ENCODE measurements around the gene HPS3. TPM values are rescaled to one million over a fixed set of nuclear protein-coding genes. Genes with fewer than 3 reads are reported as not detected.

HPS3 gene
- total RNA-seq, 1 experiment from 2014 or later = 39.3 TPM

DNA sequence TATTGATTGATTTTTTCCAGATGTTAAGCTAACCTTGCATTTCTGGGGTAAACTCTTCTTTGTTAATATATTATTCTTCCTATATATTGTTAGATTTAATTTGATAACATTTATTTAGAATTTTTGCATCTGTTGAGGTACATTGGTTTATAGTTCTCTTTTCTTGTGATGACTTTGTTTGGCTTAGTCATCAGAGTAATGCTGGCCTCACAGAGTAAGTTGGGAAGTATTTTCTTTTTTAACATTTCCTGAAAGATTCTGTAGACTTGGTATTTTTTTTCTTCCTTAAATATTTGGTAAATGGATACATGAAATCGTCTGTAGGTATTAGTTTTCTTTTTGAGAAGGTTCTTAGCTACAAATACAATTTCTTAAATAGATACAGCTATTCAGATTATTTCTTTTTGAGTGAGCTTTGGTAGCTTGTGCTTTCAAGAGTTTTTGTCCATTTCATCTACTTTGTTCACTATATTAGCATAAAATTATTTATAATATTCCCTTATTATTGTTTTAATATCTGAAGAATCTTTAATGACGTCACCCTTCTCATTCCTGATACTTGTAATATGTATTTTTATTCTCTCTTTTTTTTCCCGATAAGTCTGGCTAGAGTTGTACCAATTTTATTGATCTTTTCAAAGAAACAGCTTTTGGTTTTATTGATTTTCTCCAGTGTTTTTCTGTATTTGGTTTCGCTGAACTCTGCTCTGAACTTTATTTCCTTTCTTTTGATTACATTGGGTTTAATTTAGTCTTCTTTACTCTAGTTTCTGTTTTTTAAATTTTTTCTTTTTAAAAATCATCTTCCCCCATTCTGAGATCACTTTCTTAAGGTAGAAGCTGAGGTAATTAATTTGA lies 6.5 kb upstream of the HPS3 start:
- DNase-seq (ENCODE audit: low spot score) = no peak

DNA sequence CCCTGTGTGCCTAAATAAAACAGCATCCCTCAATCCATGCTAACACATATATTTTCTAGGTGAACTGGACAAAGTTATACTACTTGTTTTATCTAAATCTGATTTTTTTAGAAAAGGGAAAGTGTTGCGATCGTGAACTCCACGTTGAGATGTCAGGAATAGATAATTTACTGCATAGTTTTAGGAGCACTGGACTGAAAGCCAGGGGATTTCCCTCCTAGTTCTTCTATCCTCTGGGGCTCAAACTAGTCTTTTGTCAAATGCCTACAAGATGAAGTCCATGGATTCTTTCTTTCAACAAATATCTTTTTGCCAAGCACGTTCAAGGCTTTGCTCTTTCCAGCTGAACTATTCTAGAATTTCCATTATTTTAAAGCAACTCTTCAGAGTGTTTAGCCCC lies 617 bp upstream of the HPS3 start:
- DNase-seq (ENCODE audit: low spot score) = no peak

DNA sequence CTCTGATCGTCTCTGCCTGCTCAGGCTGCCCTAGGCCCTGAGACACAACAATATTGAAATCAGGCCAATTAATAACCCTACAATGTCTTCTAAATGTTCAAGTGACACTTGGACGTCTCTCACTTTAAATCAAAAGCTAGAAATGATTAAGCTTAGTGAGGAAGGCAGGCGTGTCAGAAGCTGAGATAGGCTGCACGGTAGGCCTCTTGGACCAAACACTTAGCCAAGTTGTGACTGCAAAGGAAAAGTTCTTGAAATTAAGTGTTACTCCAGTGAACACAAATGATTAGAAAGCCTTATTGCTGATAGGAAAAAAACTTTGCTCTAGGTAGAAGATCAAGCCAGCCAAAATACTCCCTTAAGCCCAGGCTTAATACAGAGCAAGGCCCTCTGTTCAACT lies 2.2 kb downstream of the HPS3 start:
- DNase-seq (ENCODE audit: low spot score) = no peak

DNA sequence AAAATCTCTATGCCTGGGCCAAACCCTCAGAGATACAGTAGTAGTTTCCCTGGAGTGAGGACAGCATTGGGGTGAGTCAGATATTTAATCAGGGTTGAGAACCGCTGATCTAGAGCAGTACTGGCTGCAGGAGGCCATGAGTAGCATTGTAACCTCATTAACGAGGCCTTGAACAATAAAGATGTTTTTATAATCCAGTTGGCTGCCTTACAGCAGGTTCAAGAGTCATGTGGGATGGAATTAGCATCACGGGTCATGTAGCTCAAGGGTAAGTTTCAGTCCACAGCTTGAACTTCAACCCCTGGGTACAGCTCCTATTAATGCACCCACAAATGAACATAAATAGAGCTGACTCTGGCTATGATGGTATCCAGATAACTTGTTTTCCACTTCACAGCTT lies 5.1 kb downstream of the HPS3 start:
- DNase-seq (ENCODE audit: low spot score) = no peak

DNA sequence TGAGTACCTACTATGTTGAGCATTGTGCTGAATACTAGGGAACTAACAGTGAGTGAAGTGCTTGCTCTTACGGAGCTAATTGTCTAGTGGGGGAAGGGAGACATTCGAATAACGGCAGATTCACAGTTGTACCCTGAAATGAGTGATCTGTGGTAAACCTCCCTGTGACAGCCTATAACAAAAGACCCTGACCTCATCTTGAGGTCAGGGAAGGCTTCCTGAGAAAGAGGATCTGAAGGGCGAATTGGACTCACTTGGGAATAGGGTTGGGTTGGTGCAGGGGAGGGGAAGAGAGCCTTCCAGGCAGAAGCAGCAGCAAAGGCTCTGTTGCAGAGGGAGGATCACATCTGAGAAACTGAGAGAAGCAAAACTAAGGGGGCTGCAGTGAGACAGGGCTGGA lies 13.2 kb downstream of the HPS3 start:
- no peak for DNase-seq (ENCODE audit: low spot score)

DNA sequence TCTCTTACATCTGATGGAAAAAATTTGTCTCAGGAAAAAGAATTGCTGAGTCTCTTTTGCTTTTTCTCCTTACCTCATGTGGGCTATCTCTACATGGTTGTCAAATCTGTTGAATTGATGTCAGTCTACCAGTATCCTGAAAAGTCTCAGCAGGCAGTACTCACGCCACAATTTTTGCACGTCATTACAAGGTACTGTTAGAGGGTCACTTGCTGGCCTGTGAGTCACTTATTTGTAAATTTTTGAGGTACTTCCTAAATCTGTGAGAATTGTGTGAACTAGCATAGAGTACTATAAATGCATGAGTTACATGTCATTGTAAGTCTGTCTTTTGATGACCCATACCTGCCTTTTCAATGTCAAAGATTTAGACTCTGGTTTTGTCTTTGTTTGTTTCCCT lies 15.9 kb downstream of the HPS3 start:
- no peak for DNase-seq (ENCODE audit: low spot score)

DNA sequence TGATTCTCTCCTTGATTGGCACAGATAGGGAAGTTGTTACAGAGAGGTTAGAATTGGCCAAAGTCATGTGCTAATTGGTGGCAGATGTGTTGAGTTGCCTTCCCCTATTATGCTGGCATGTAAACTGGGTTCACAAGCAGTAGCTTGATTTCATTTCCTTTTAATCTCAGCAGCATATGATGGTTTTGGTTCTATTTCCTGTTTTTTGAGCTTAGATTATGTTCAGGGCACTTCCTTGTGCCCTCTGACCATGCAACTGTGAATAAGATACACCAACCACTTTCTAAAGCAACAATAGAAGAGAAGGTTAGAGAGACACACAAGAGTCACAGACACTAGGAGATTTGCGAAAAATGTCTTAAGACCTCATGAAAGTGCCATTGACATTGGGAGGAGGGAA lies 16.5 kb downstream of the HPS3 start:
- no peak for DNase-seq (ENCODE audit: low spot score)

DNA sequence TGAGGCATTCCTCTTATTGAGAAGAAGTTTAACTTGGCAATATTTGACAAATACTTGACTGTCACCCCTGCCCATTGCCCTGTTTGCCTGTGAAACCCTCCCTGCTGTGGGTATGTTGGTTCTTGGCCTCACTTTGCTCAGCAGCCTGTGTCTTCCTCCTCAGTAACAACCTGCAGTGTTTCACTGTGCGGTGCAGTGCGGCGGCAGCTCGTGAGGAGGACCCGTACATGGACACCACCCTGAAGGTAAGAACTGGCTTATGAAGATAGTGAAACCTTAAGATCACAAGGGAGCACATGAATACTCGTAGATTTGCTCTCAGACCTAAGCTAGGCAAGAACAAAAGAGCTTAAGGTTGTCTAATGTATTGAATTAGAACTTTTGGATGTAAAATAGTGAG lies 21.0 kb downstream of the HPS3 start:
- DNase-seq (ENCODE audit: low spot score) = no peak

DNA sequence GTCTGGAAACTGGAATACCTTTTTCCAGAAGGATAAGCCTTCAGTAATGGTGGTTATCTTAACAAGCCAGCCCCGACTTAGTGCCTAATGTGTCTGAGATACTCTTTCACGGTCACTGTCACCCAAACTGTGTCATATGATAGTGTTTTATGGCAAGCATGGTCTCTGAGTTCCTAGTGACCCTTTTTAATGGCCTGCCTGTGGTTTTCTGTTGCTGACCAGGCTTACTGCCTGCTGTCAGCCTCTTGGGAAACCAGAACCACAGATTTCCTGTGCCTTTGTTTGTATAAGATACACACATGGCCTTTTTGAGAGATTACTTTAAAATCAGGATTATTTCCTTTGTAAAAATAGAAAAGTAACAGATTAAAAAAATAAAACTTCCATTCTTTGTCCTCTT lies 22.4 kb downstream of the HPS3 start:
- peak; percentile 91 for DNase-seq (ENCODE audit: low spot score)

DNA sequence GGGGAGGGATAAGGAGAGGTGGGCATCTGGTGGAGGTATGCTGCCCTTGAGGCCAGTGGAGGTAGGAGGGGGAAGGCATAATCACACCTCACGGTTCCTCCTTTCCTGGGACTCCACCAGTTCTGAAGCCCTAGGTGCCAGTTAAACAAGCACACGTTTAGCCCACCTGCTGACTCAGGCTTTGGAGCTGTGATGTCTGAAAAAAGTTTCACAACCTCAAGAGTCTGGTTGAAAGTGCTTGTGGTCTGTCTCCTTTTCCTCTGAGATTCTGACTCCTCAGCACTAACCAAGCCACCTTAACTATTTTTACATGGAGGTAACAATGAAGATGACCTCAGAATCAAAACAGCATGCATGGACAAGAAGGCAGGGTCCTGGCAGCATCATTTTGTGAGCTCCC lies 23.0 kb downstream of the HPS3 start:
- DNase-seq (ENCODE audit: low spot score) = peak; percentile 87

DNA sequence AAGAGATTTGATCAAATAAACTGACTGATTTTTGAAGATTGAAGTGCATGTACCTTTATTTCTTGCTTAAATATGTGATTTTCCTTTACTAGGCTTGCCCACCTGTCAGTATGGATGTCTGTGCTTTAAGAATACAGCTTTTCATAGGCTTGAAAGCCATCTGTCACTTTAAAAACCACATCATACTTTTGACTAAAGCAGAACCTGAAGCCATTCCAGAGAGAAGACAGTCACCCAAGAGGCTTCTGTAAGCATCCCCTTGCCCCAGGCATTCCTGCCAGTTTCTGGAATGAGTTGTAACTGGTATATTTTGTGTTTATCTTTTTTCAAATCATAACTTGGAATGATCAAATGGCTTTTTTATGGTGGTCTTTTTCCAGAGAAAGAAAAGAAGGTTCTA lies 24.0 kb downstream of the HPS3 start:
- DNase-seq (ENCODE audit: low spot score) = no peak

DNA sequence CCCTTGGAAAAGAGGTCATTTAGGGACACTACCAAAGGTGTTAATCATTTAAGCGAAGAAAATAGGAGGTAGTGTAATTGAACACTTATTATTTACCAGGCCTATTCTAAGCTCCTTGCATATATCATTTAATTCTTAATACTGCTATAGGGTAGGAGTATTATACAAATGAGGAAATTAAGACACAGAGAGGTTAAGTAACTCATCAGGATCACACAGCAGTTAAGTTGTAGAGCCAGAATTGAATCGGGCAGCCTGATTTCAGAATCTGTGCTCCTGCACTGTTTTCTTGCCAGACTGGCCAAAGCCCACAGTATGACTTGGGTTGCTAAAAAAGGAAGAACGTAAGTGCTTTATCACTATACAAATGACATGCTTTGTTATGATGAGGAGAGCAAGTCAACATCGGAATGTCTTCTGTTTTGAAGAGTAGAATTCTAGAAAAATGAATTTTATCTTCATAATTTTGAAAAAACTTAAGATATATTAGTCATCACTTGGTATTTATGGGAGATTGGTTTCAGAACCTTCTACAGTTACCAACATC lies 31.4 kb downstream of the HPS3 start:
- no peak for DNase-seq (ENCODE audit: low spot score)

DNA sequence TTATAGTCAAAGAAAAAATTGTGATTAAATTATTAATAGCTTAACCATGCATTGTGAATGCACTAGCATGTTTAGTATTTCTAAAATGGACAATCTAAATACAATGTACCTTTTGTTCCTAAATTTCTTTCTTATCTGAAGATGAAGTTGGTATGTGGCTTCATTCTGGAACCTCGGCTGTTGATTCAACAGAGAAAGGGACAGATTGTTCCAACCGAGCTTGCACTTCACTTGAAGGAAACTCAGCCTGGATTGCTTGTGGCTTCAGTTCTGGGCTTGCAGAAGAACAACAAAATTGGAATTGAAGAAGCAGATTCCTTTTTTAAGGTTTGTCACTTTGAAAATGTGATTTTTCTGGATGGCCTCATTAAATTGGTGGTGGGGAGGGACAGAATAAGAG lies 32.6 kb downstream of the HPS3 start:
- no peak for DNase-seq (ENCODE audit: low spot score)

DNA sequence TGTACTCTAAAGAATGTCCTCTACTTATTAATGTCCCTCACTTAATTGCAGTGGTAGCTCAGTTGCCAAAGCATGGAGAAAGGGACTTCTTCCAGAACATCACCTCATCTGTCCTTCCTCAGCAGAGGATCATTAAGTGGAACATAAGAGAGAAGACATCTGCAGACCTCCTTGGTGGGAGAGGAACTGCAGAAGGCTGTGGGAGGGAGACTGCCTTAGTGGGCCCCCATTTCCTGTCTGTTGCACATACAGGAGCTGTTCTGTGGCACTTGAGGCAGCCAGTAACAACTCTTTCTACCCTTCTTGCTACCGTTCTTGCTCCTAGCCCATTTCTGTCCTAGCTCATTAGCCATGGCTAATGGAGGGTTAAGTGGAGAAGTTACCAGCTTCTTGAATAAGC lies 33.6 kb downstream of the HPS3 start:
- no peak for DNase-seq (ENCODE audit: low spot score)

DNA sequence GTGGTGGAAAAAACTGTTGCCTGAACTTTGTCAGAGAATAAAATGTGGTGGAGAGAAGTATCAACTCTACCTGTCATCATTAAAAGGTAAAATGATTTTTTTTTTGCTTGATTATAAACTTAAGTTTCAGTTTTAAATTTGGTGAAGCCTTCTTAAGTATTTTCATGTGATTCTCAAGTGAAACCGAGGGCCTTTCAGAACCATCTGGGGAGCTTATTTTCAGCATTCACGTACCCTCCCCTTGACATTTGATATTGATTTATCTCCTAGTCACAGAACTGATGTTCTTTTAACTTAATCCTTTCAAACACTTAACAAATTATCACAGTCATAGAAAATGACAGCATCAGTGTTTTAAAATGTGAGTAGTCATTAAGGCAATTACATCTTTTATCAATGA lies 38.5 kb downstream of the HPS3 start:
- DNase-seq (ENCODE audit: low spot score) = no peak

DNA sequence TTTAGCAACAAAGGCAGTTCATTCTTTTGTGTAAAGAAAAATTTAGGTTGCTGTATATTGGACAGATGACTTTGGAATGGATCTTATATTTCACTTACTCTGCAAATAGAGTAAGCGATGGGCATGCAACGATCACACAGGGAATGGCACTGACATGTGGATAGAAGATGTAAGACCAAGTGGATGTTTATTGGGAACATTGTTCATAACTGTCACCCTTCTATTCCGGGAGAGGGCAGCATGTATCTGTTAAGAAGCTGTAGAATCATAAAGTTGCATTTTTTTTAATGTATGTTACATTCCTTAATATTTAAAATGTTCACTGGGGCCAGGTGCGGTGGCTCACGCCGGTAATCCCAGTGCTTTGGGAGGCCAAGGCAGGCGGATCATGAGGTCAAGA lies 41.2 kb downstream of the HPS3 start:
- DNase-seq (ENCODE audit: low spot score) = no peak

DNA sequence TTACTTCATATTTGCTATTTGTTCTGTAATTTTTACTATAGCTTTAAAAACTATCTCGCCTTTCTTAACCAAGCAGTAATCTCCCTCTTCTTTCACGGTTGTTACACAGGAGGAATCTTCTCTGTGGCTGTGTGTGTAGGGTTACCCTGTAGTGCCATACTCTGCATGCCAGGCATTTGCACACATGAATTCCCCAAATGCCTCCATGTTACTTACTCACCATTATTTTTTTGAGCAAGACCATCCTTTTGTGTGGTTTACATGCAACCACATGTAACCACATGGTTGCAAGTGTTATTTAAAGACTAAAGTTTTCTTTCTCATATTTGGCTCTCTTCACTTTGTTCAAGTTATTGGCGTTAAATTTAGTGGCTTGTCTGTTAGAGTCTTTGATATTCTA lies 45.5 kb downstream of the HPS3 start:
- no peak for DNase-seq (ENCODE audit: low spot score)

DNA sequence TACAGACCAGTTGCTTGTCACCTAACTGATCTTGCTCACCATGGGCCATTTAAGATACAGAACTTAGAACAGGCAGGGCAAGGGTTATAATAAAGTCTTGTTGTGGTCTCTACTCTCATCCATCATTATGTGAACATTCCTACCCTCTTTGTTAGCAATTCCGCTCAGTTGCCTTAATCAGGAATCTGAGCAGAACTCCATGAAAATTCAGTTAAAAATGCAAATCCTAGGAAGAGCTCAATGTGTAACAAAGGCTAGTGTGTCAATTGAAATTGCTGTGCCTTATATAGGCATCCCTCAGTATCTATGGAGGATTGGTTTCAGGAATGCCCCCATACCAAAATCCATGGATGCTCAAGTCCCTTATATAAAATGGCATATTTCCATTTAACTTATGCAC lies 47.7 kb downstream of the HPS3 start:
- DNase-seq (ENCODE audit: low spot score) = no peak

DNA sequence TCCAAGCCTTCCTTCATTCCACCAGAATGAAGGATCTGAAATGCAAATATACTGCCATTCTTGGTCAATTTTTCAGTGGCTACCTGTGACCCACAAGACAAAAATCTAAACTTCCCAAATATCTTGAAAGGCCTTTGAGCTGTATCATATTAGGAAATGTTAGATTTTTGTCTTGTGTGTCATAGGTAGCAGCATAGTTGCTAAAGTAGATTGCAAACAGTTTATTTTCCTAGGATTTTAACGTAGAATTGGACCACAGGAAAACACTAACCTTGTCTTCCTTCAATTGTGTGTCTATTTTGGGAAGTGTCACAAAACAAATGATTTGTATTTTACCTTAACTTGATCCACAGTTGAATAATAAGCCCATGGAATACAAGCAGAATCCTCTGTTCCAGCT lies 49.8 kb downstream of the HPS3 start:
- DNase-seq (ENCODE audit: low spot score) = no peak

DNA sequence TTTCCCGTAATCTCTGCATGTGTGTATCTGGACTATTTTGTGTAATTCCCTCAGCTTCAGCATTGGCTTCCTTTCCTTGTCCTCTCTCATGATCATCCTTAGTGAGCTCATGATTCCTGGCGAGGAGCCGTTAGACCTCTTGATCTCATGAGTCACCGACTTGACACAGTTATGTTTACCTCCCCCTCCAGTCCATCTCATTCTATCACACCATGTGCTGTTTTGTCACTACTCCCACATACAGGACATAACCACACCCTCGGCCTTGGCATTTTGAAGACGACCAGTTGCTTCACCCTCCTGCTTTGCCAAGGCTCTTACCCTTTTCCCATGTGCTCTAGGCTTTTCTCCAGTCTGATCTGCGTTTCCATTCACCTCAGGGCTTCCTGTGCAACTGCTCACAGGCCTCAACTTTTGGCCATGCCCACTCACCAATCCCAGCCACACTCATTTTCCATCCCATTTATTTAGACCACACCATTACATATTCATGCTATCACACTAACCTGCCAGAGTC lies 50.7 kb downstream of the HPS3 start:
- peak; percentile 99 for DNase-seq (ENCODE audit: low spot score)

DNA sequence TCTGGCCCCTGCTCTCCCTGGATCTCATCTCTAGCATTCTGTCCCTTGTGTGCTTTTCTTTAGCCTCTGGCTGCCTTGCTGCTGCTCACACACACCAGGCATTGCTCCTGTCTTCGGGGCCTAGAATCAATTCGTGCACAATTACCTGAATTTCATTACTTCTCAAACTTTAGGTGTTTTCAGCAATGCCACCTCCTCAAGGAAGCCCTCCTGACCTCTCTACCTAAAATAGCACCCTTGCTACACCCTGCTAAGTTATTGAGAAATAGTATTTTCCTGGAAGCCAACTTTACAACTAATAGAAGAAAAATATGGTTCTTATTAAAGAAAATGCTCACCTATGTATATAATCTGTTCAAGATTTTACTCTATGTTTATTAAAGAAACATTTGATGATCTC lies 51.7 kb downstream of the HPS3 start:
- DNase-seq (ENCODE audit: low spot score) = no peak

DNA sequence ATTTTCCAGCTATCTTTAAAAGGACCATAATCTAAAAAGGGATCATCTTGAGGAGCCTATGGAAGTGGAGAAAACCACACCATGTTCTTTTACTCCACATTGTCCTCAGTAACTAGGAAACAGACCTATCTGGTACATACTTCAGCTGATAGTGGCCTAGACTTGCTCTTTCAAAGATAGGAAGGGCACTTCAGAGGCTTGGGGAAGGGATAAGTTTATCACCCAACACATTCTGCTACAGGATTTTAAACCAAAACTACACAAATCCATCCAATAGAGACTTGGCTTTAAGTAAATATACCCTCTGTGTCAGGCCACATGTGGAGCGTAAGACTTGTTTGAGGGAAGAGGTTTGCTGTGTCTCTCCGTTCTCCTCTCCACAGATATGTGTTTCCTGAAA lies 56.8 kb downstream of the HPS3 start:
- DNase-seq (ENCODE audit: low spot score) = no peak

DNA sequence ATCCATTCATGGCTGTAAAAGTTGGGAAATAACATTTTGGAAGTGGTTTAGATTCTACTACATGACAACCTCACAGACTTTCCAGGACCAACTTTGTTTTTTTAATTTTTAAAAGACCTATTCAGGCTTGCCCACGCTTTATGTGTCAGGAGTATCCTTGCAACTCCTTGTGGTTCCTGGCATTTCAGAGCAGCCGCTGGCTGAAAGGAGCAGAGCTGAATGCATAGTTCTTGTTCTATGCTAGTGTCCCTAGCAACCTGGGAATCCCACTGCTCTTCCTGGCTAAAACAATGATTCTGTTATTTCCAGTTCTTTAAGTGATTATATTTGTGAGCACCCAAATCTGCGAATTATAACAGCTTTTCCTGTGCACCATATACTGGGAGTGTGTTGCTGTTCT lies 57.3 kb downstream of the HPS3 start:
- no peak for DNase-seq (ENCODE audit: low spot score)

DNA sequence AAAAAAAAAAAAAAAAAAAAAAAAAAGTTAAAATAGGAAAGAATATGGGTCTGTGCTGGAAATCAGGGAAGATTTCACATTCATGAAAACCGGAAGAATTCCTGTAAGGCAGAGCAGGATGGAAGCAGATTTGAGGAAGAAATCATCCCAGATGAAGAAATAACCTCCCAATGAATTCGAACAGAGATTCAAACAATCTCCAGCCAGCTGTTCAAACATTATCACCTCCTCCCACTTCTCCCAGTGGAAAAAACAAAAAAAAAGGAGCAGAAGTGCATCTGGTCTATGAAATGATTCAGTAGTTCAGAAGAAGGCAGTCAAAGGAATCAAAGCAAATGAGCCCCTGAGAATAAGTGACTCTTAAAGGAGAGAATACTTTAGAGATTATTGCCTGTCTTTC lies 59.1 kb downstream of the HPS3 start:
- DNase-seq (ENCODE audit: low spot score) = no peak

Data from H4 (cell line).